GM19023 (cell line): ENCODE results near the gene ZNF396.

Experiments
- ATAC-seq: cut with Tn5 transposase; IDR thresholded peaks from one replicate; pipeline ENCODE4 v1.9.1; 2021; ENCODE audit warnings: mild to moderate bottlenecking, moderate library complexity; ENCODE audit not compliant: unreplicated experiment

Gene ZNF396

DNA sequence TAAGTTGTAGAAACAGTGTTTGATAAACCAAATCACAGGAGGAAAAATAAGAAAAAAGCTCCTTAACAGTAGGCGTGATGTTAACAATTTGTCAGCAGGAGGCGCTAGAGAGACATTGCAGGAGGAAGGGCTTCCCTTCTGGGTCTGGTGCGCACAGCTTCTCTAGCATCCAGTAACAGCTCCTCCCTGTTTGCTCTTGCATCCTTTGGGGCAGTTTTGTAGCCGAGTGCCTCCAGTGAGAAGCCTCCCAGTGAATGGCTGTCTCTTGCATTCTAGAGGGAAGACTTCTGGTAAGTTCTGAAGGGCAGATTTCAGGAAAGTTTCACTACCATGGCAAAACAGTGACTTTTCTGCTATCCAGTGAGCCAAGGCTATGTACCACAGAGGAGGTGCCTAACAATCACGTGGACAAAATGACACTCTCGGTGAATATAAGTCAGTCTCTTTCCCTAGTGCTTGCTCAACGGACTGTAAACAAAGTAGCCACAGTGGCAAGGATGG lies 9.5 kb upstream of the ZNF396 start:
- ATAC-seq = peak; percentile 84

- ATAC-seq = no peak
Observed at GRCh38 chr18:35383136-35383535, 6.0 kb upstream of the ZNF396 start.

- ATAC-seq = no peak
Observed at GRCh38 chr18:35379421-35379820, 2.3 kb upstream of the ZNF396 start.

DNA sequence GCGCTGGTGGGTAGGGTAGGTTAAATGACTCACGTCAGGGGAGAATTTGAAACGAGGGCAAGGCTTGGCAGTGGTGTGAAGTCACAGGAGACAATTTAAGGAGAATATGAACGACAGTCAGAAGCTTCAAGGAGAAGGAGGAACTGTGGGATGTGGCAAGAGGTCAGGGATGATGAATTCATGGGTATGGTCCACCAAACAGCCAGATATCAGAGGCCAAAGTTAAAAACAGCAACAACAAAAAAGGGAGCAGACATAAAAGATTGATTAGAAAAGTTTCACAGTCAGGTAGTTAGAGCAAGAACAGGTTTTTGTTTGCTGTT lies 1.4 kb upstream of the ZNF396 start:
- no peak for ATAC-seq

GRCh38 chr18:35377875-35378573 lies 887 bp upstream of the ZNF396 start:
- no peak for ATAC-seq

- peak; percentile 57 for ATAC-seq
Observed at GRCh38 chr18:35376393-35376741, 770 bp downstream of the ZNF396 start.

GRCh38 chr18:35374708-35375107 lies 2.4 kb downstream of the ZNF396 start:
- ATAC-seq = no peak

DNA sequence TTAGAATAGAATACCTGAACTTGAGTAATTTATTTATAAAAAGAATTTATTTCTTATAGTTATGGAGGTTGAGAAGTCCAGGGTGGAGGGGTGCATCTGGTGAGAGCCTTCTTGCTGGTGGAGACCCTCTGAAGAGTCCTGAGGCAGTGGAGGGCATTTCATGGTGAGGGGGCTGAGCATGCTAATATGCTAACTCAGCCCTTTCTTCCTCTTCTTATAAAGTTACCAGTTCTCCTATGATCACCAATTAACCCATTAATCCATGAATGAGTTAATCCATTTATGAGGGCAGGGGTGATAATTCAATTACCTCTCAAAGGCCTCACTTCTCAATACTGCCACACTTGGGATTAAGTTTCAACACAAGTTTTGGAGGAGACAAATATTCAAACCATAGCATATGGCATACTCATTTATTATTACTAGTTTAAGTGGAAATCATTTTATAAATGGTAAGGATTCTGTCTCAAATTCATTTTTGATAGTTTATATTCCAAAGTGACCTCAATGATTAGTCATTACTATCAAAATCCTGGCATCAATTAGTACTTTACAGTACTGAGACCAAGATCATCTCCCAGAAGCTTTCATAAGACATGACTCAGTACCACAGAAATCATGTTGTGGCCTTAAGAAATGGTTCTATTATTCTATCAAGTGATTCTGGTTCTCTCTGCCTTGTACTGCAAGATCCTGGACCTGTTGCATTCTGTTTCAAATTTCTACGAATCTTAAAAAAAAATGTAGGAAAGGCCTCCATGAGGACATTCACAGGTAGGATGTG lies 5.5 kb downstream of the ZNF396 start:
- ATAC-seq = no peak

- ATAC-seq = no peak
Observed at GRCh38 chr18:35369126-35369525, 8.0 kb downstream of the ZNF396 start.

DNA sequence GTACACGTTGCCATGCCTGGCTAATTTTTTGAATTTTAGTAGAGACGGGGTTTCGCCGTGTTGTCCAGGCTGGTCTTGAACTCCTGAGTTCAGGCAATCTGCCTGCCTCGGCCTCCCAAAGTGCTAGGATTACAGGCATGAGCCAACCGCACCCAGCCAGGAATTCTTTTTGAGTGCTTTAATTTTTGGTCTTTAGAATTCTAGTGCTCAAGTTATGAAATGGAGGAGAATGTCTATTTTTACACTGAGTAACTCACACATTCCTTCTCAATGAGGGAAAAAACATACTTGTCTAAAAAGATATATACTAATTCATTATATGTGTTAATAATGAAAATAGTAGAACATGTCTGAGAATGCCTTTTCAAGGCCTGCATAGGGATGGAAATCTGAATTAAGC lies 8.5 kb downstream of the ZNF396 start:
- ATAC-seq = no peak

DNA sequence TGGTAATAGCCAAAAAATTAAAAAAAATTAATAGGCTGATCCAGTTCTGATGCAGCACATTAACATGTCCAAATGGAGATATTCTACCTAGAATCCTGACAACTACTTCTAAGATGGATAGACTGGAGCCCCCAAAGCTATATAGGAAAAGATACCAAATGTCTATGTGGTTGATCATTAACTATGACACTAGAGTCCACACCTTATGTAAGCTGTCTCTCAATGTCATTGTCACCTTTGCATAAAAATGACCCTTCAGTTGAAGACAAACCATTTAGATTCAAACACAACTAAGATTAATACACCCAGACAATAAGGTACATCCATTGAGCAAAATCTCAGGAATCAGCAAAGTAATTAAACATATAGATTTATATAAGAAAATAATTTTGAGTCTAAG lies 14.6 kb downstream of the ZNF396 start:
- no peak for ATAC-seq

DNA sequence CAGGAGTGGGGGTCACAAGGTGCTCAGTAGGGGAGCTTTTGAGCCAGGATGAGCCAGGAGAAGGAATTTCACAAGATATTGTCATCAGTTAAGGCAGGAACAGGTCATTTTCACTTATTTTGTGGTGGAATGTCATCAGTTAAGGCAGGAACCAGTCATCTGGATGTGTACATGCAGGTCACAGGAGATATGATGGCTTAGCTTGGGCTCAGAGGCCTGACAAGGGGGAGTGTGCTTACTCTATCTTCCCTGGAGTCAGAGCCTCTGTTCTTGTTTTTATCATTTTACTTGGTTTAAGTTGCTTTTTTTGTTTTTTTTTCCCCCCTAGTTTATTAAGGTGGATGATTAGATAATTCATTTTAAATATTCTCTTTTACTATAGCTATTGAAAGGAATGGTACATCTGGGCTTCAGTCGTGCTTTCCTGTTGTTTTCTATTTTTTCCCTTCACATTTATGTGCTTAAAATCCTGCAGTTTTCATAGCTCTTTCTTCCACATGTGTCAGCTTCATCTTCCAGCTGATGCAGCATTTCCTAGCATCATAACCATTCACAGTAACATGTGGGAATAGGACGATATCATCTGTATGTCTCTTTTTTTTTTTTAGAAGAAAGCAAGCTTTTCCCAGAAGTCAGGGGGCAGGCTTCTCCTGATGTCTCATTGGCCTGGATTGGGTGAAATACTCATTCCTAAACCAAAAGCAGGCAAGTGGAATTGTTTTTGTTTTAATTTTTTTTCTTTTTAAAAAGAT lies 15.4 kb downstream of the ZNF396 start:
- no peak for ATAC-seq

DNA sequence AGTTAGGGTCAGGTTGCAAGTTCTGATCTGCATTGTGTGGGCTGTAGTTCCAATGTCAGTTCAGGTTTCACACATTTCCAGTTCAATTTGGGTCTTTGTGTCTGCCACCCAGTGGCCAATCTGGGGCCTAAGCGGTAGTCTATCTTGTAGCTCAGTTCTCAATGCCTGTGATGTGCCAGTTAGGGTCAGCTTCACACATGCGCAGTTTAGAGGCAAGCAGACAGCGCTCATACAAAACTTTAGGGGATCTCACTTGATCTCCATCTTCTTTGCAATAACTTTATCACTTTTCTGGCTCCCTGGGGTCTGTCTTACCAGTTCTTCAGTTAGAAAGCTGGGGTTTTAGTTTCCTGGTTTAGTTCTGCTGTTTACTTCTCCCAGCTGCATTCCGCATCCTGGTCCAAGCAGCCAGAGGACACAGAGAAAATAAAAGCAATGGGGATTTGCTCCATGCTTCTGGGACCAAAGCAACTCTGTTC lies 22.0 kb downstream of the ZNF396 start:
- peak; percentile 98 for ATAC-seq

DNA sequence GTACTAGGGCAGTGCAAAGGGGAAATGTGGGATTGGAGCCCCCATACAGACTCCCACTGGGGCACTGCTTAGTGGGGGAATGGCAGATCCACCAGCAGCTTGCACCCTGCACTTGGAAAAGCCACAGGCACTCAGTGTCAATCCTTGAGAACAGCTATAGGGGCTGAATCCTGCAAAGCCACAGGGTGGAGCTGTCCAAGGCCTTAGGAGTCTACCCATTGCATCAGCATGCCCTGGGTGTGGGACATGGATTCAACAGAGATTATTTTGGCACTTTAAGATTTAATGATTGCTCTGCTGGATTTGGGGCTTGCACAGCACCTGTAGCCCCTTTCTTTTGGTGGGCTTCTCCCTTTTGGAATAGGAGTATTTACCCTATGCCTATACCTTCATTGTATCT lies 24.4 kb downstream of the ZNF396 start:
- ATAC-seq = no peak

GRCh38 chr18:35352283-35352682 lies 24.9 kb downstream of the ZNF396 start:
- ATAC-seq = no peak

DNA sequence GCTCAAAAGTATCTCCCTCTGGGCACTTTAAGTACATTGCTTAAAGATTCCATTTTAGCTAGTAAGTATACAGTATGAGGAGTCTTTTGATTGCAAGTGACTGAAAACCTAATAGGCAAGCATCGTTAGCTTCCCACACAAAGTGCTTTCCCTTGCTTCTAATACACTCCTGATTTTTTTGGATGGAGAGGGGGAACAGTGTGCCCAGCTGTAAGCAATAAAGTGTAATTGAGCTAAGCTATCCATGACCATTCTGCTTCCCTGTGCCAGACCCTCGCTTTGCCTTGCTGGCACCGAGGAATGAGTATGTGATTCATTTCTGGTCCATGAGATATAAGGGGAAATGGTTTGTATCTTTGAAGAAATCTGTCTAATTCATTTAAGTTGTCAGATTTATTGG lies 29.1 kb downstream of the ZNF396 start:
- no peak for ATAC-seq

- no peak for ATAC-seq
Observed at GRCh38 chr18:35345950-35346349, 31.2 kb downstream of the ZNF396 start.

DNA sequence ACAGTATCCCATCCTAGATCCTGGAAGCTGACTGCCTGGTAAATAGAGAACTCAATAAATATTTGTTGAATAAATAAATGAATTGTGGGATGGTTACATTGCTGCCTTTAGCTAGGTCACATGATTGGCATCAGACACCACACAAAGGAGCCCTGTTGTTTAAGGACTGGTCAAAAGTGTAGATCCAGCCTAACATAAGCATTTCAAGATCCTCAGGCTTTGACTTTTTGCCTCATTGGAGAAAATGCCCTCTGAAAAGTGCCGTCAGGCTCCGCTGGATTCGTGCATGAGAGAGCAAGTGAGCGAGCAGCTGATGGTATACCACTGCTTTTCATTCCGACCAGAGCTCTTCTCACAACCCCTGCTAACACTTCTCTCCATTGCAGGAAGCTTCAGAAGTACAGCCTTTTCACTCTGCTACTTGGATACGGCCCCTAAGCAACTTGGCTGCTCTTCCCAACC lies 31.6 kb downstream of the ZNF396 start:
- ATAC-seq = no peak

GRCh38 chr18:35344736-35345459 lies 32.2 kb downstream of the ZNF396 start:
- no peak for ATAC-seq

DNA sequence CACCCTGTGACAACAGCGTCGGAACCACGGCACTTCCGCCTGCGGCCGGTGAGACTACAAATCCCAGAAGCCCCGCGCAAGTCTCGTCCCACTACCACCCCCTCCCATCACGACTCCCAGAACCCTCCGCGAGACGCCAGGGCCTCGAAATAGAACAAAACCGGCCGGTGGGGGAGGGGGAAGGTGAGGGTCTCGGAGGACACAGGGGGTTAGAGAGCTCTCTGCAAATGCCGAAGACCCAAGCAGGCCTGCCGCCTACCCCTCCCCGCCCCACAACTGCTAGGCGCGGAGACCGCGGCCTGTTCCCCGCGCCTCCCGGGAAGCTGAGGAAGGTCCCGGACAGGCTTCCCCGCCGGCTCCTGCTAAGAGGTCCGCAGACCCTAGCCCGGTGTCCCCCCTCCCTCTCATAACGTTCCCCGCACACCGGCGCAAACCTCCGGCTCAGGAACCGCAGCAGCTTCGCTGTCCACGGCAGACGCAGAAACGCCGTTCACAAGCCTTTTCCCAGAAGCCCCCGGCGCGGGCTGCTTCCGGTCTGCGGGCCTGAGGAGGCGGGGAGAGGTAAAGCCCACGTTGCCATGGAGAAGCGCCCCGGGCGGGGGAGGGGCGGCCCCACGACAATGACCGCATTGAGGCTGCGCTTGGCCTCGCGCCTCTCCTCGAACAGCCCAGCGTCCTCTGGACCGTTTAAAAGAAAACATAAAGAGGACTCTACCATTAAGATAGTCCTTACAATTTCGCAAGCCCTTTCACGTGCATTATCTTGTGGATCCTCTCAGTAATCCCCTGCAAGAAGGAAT lies 33.0 kb downstream of the ZNF396 start, which contains the start of gene ZNF24:
ZNF24 (minus strand) TSS at position 485 of the 800 bp plus-strand sequence. CDS start 3,770 bp downstream, outside the sequence.
- ATAC-seq = peak; percentile 93
